GM18519 (cell line): ENCODE results near the gene OR6N2.

Experiments
- ATAC-seq: cut with Tn5 transposase; IDR thresholded peaks from one replicate; pipeline ENCODE4 v1.9.1; 2021; ENCODE audit warnings: mild to moderate bottlenecking, moderate library complexity; ENCODE audit not compliant: unreplicated experiment, low FRiP score

OR6N2 gene

GRCh38 chr1:158781104-158781503 lies at the start of gene OR6N2:
OR6N2 (minus strand) TSS chr1:158781204; CDS start chr1:158777635, 3,569 bp downstream.
- ATAC-seq, result no peak

GRCh38 chr1:158830074-158830677 lies 49.2 kb upstream of the OR6N2 start:
- peak; percentile 62 for ATAC-seq

DNA sequence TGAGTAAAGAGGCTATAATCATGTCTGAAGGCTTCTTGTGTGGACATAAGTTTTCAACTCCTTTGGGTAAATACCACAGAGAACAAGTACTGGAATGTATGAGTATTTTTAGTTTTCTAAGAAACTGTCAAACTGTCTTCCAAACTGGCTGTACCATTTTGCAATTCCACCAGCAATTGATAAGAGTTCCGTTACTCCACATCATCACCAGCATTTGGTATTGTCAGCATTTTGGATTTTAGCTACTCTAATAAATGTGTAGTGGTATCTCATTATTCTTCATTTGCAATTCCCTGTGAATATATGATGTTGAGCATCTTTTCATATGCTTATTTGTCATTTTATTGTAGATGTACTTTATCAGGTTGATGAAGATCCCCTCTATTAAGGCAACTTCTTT lies 40.7 kb upstream of the OR6N2 start:
- no peak for ATAC-seq

- ATAC-seq, result peak; percentile 92
These were observed 38.7 kb upstream of the OR6N2 start for GRCh38 chr1:158819461-158820443.

GRCh38 chr1:158818975-158819431 lies 38.0 kb upstream of the OR6N2 start:
- no peak for ATAC-seq

DNA sequence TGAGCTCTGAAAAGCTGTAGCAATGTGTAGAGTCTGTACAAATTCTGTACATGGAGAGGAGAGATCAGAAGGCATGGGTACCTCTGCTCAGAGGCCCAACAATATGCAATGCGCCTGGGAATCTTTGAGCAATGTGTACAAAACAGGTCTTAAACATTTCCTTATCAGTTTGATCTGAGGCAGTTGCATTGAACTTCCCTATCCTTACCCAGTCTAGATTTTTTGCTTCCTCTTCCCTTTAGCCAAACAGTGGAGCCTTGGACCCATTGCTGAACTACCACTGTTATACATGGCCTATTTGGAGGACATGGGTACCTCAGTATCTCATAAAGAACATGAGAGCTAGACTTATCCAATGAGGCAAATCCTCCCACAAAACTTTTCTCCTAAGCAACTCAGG lies 37.6 kb upstream of the OR6N2 start:
- ATAC-seq, result no peak

DNA sequence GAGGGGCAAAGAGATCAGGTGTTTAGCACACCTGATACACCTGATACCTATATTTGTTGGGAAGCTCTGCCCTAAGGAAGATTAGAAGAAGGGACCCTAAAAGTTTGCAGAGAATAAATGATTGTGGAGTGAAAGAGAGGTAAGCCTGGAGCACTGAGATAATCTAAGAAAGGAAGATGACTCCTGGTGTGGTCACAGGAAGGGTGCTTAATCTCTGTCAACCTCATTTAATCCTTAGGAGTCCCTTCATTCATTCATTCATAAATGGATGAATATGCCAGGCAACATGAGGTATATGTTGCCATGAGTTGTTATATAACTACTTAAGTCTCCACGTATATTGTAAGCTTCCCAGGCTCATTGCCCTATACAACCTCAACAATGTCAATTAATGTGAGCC lies 34.0 kb upstream of the OR6N2 start:
- ATAC-seq, result no peak

DNA sequence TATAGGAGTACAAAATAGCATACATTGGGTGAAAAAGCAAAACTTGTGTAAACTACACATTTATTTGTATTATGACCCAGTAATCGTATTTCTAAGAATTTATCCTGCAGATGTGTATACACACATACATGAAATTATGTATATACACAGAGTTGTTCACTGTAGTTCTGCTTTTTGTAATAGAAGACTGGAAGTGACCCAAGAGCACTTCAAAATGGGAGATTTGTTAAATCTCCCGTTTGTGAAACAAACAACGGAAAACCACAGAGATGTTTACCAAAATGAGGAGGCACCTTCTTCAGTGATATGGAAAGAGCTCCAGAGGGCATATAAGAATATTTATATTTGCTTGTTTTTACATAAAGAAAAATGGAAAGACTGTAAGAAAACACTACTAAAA lies 32.2 kb upstream of the OR6N2 start:
- ATAC-seq, result no peak

DNA sequence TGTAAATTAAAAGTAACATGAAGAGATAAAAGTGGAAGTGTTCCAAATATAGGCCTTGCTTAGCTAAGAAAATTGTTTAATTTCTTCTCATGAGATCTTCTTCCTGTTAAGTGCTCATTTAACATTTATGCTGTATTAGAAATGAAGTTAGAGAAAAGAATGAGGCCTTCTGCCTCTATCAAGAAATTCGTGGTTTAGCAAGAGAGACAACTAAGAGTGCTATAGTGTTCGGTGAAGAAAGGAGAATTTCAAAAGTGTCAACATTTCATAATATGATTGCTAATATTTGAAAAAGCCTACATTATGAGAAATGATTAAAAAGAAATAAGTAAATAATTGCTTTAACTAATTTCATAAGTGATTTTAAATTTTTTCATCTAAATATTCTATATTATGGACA lies 31.3 kb upstream of the OR6N2 start:
- no peak for ATAC-seq

DNA sequence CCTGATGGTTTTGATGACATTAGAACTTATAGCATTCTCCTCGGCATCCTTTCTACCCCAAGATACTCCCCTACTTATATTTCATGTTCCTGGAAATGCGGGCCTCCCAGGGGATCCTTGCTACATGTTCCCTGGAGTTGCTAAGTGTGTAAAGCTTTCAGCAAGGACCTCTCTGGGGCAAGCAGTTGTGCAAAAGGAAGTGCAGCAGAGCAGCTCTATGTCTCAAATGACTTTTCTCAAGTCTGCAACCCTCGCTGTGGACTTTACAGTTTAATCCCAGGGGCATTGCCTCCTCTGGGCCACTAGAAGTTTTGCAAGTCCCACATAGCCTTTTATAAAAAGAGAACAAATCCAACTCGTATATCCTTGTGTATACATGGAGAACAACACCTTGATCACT lies 29.3 kb upstream of the OR6N2 start:
- ATAC-seq, result no peak

DNA sequence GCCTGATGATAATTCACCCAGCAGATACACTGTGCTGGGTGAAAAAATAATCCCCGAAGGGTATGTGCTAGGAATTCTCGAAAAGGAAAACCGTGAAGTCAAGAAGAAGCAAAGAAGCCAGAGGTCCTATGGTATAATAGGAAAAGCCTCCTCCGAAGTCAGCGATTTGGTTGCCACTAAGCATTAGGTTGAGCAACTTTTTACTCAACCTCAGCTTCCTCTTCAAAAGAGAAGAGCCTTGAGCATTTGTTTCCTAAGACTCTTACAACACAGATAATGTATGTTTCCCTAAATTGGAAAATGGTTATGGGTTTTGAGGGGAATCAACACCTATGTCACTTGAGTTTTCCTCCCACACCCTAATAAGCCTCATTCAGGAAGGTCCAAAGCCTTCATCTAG lies 28.9 kb upstream of the OR6N2 start:
- ATAC-seq, result no peak

DNA sequence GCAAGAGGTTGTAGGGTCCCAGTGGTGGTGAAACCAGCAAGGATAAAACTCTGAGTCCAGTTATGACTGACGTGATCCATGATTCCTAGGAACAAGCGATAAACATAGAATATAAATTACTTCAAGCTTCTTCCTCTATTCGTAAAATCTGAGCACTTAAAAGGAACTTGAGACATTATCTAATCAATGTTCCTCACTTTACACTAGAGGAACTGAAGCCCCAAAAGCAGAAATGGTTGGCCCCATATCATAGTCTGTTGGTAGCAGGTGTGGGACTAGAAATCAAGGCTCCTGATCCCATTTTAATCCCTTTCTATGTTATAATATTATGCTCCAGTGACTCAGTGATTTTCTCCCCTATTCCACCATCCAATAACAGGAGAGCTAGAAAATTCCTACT lies 28.3 kb upstream of the OR6N2 start:
- no peak for ATAC-seq

- no peak for ATAC-seq
These were observed 26.0 kb upstream of the OR6N2 start for GRCh38 chr1:158806916-158807536.

DNA sequence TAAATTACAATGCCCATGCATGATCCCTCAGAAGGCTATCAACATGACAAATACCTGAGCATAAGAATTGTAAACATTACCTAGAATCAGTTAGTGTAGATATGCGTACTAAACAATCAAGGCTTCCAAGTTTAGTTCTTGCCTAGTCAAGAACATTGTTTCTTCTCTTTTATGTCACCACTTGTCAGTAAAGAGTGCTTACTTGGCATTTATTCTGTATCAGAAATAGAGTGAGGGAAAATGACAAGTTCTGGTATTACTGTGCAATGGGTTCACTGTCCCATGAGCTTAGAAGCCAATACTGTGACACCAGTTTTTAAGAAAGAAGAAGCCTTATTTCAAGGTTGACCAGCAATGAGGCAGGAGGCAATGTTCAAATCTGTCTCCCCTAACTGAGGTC lies 22.7 kb upstream of the OR6N2 start:
- ATAC-seq, result no peak

DNA sequence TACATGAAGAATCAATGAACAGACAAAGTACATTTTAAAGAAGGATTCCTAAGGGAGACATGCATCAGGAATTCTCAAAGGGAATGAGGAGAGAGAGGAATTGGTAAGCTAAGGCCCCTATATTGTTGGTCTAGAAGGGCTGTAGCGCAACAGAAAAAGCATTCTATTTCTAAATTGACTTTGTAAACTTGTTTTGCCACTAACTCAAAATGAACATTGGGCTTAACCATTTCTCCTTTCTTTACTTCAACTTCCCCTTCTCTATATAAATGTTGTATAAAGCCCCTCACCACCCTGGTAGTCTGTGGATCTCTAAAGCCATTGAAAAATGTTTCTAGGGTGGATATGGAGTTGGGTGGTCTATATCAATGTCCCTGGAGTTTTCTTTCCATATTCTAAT lies 20.4 kb upstream of the OR6N2 start:
- no peak for ATAC-seq

GRCh38 chr1:158800526-158800925 lies 19.5 kb upstream of the OR6N2 start:
- ATAC-seq, result no peak

- ATAC-seq, result no peak
These were observed 18.7 kb upstream of the OR6N2 start for GRCh38 chr1:158799689-158800088.

DNA sequence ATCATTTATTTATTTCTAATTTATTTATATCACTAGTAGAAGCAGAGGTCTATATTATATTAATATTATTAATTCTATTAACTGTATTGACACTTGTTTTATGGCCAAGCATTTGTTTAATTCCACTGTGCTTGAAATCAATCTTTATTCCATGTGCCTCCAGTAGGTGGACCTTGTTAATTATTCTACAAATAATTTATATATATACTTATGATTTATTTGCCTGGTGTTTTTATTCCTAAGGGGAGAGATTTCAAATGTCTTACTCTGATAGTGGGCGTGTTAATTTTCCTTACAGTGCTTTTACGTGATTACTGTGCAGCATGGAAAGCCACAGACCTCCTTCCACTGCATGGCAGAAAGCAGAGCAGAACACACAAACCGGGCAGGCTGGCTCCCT lies 17.5 kb upstream of the OR6N2 start:
- ATAC-seq, result no peak

DNA sequence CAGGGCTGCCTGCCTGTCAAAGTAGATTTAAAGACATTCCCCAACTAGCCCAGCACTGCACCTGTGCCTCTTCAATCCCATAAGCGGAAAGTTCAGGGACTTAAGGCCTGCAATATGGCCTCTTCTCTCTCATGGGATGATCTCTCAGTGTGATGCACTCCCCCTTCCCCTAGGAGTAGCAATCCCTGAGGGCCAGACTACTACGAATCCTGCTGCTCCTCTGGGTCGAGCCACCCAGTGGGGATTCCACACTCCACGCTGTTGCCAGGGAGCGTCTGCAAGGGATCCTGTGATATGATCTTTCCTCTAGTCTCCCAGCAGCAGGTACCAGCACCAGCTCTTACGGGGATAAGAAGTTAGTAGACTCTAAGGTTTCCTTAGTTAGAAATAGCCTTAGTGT lies 13.2 kb upstream of the OR6N2 start:
- ATAC-seq, result no peak

DNA sequence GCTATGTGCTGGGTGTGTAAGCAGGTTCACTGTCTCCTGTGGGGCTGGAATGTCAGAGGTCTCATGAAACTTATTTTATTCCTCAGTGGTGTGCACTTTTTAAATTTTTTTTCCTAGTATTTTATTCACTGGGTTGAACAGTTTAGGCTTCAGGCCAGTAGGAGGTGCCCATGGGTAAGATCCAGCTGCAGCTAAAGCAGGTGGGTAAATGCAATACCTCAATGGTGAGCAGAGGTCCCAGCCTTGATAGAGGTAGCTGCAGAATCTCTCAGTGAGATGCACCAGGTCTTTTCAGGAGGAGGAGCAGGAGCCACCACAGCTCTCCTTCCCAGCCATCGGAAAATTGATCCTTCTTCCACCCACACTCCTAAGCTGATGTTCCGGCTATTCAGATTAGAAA lies 12.6 kb upstream of the OR6N2 start:
- no peak for ATAC-seq
